Chondrocyte (in vitro differentiated cells): ENCODE measurements around the gene PRXL2A. TPM values are rescaled to one million over a fixed set of nuclear protein-coding genes. Genes with fewer than 3 reads are reported as not detected.
"Not testable (repeated sequence)": the region's sequence is repeated elsewhere in the genome, so short reads cannot be mapped to it uniquely, and the experiment has no call there.

Experiments used
- DNase-seq: peaks from one replicate; pipeline ENCODE4 v3.0.0; 2021; ENCODE audit warnings: mixed read lengths, low spot score
- H3K27ac Mint-ChIP-seq: one replicate; pipeline ENCODE4 v1.8.0; 2021; ENCODE audit warnings: mild to moderate bottlenecking, moderate library complexity, mixed read lengths; ENCODE audit not compliant: unreplicated experiment
- H3K27me3 Mint-ChIP-seq: 2 replicates; pipeline ENCODE4 v1.8.0; 2021; ENCODE audit warnings: low read depth, mixed read lengths
- H3K36me3 Mint-ChIP-seq: 2 replicates; pipeline ENCODE4 v1.8.0; 2021; ENCODE audit warnings: low read depth, mixed read lengths
- H3K4me1 Mint-ChIP-seq: 2 replicates; pipeline ENCODE4 v1.8.0; 2021; ENCODE audit warnings: low read depth, mild to moderate bottlenecking, mixed read lengths
- H3K4me3 Mint-ChIP-seq: one replicate; pipeline ENCODE4 v1.8.0; 2021; ENCODE audit warnings: mild to moderate bottlenecking, moderate library complexity, mixed read lengths; ENCODE audit not compliant: unreplicated experiment
- H3K9me3 Mint-ChIP-seq: 2 replicates; pipeline ENCODE4 v1.8.0; 2021; ENCODE audit warnings: low read depth, mixed read lengths
- long read RNA-seq: library from polyadenylated mRNA; stranded (forward); transcript quantifications from one replicate; pipeline ENCODE4 v2.0.0, GENCODE V29; 2021
- total RNA-seq: library from RNA; stranded (reverse); gene quantifications from 3 replicates; pipeline ENCODE4 v1.2.1, GENCODE V29; 2021
- TF ChIP-seq, protein P1 (sequence below): fragments of 200-600 bp; sonication (generic); IDR thresholded peaks from 2 replicates; pipeline ENCODE4 v1.5.0; 2021; ENCODE audit warnings: antibody characterized with exemption, mild to moderate bottlenecking, moderate library complexity

The PRXL2A gene, protein sequence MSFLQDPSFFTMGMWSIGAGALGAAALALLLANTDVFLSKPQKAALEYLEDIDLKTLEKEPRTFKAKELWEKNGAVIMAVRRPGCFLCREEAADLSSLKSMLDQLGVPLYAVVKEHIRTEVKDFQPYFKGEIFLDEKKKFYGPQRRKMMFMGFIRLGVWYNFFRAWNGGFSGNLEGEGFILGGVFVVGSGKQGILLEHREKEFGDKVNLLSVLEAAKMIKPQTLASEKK
- 47.4 to 86.9 TPM (median 83.9 TPM) in 3 replicates for total RNA-seq
- long read RNA-seq, full-length matches to known transcripts: 101 of 118 reads
- long read RNA-seq, partial matches to known transcripts: 3 of 118 reads
- long read RNA-seq, other reads (novel, unspliced or antisense): 14 of 118 reads

DNA sequence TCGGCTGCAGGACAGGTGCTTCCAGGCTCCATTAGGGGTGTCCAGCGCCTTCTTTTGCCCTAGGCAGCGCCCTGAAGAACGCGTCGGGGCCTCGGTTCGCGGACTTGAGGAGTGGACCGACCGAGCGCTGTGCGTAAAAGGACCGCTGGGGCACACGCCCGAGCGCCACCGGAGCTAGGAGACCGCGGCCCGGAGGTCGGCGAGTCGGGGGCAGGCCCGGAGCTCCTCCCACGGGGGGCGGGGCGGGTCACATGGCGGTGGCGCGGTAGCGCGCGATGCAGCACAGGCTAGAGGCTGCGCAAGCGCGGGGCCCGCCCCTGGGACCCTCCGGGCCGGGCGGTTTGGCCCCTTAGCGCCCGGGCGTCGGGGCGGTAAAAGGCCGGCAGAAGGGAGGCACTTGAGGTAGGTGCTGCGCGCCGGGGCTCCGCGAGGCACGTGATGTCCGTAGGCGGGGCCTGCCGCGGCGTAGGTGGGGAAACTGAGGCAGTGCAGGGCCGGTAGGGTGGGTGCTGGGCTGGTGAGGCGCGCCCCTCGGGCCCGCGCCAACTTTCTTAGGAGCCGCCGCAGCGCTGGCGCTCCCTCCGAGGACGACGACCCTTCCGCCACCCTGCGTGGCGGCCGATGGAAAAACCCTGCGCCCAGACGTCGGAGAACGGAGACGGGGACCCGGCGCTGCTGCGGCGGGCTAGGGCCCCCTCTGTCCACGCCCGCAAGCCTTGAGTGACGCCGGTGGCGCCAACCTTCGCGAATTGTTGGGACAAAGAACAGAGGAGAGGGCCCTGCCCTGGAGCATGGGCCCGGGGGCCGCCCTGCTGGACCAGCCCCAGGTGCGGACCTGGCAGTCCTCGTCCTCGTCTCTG is at the start of gene PRXL2A:
PRXL2A (plus strand) TSS at position 310 of the 860 bp plus-strand sequence. CDS start 11,917 bp downstream, outside the sequence.
- H3K9me3 Mint-ChIP-seq: no peaks in the 10 kb centered on the region
- H3K4me1 Mint-ChIP-seq: peaks cover 65% of the 10 kb centered on the region
- no peaks in the 10 kb centered on the region for H3K27me3 Mint-ChIP-seq
- peak within 1 kb of the TSS; percentile 77 for H3K4me3 Mint-ChIP-seq
- no peak for DNase-seq
- peak within 1 kb of the TSS; percentile 82 for H3K27ac Mint-ChIP-seq
- TF ChIP-seq, protein P1, sequence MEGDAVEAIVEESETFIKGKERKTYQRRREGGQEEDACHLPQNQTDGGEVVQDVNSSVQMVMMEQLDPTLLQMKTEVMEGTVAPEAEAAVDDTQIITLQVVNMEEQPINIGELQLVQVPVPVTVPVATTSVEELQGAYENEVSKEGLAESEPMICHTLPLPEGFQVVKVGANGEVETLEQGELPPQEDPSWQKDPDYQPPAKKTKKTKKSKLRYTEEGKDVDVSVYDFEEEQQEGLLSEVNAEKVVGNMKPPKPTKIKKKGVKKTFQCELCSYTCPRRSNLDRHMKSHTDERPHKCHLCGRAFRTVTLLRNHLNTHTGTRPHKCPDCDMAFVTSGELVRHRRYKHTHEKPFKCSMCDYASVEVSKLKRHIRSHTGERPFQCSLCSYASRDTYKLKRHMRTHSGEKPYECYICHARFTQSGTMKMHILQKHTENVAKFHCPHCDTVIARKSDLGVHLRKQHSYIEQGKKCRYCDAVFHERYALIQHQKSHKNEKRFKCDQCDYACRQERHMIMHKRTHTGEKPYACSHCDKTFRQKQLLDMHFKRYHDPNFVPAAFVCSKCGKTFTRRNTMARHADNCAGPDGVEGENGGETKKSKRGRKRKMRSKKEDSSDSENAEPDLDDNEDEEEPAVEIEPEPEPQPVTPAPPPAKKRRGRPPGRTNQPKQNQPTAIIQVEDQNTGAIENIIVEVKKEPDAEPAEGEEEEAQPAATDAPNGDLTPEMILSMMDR: no peak
- no peaks in the 10 kb centered on the region for H3K36me3 Mint-ChIP-seq

DNA sequence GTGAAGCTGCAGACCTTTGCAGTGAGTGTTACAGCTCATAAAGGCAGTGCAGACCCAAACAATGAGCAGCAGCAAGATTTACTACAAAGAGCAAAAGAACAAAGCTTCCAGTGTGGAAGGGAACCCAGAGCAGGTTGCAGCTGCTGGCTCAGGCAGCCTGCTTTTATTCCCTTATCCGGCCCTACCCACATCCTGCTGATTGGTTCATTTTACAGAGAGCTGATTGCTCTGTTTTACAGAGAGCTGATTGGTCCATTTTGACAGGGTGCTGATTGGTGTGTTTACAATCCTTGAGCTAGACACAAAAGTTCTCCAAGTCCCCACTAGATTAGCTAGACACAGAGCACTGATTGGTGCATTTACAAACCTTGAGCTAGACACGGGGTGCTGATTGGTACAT is 49.4 kb upstream of the PRXL2A start:
- peaks cover 28% of the 10 kb centered on the region for H3K27me3 Mint-ChIP-seq
- not testable (repeated sequence) for H3K4me3 Mint-ChIP-seq, DNase-seq, H3K27ac Mint-ChIP-seq, H3K4me1 Mint-ChIP-seq, H3K36me3 Mint-ChIP-seq, H3K9me3 Mint-ChIP-seq

DNA sequence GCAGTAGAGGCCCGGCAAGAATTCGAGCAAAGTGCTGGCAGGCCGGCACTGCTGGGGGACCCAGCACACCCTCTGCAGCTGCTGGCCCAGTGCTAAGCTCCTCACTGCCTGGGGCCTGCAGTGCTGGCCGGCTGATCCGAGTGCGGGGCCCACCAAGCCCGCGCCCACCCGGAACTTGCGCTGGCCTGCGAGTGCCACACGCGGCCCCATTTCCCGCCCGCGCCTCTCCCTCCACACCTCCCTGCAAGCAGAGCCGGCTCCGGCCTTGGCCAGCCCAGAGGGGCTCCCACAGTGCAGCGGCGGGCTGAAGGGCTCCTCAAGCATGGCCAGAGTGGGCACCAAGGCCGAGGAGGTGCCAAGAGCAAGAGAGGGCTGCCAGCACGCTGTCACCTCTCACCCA is 48.7 kb upstream of the PRXL2A start:
- H3K4me1 Mint-ChIP-seq: peaks cover 8% of the 10 kb centered on the region
- peak; percentile 90 for DNase-seq
- TF ChIP-seq, protein P1: no peak
- H3K36me3 Mint-ChIP-seq: no peaks in the 10 kb centered on the region
- peaks cover 29% of the 10 kb centered on the region for H3K27me3 Mint-ChIP-seq
- no peak overlapping the region for H3K27ac Mint-ChIP-seq
- H3K9me3 Mint-ChIP-seq: no peaks in the 10 kb centered on the region
- no peak overlapping the region for H3K4me3 Mint-ChIP-seq

DNA sequence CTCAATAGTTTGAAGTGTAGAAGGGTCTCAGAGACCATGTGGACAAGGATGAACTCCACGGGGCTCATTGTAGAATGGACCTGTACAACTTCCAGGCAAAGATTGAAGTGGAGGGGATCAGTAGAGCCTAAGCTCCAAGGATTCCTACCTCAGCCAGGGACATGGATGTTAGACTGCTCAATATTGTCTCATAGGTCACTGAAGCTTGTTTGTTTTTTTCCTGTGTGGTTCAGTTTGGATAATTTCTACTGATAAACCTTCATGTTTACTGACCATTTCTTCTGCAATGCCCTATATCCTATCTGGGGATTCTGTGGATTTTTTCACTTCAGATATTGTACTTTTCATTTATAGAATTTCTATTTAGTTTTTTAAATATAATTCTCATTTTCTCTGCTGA is 42.8 kb upstream of the PRXL2A start:
- Mint-ChIP-seq H3K4me3 (no peak overlapping the region), H3K4me1 (no peaks in the 10 kb centered on the region), H3K27me3 (peaks cover 9% of the 10 kb centered on the region), H3K36me3 (peaks cover 12% of the 10 kb centered on the region), H3K9me3 (peaks cover 34% of the 10 kb centered on the region), H3K27ac (no peak overlapping the region)
- TF ChIP-seq, protein P1: no peak
- no peak for DNase-seq

DNA sequence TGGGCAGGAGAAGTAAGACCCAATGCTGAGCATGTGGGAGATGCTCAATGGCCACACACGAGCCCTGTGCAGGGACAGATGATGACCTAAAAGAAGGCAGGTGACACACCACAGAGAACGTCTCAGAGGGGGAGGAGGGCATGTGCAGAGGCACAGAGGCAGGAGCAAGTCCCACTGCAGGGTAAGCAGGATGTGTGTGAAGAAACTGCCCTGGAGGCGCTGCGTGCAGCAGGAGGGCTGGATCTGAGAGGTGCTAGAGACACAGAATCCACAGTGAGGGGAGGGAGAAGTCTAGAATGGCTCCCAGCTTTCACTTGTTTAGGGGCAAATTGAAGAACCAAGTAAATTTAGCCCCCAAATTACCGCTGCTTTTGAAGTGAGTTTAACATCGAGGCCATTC is 36.9 kb upstream of the PRXL2A start:
- H3K9me3 Mint-ChIP-seq: peaks cover 26% of the 10 kb centered on the region
- no peak overlapping the region for H3K27ac Mint-ChIP-seq
- DNase-seq: no peak
- peaks cover 9% of the 10 kb centered on the region for H3K36me3 Mint-ChIP-seq
- H3K4me1 Mint-ChIP-seq: no peaks in the 10 kb centered on the region
- H3K27me3 Mint-ChIP-seq: peaks cover 1% of the 10 kb centered on the region
- TF ChIP-seq, protein P1: no peak
- H3K4me3 Mint-ChIP-seq: no peak overlapping the region
